HG02885 (cell line): ENCODE measurements around the gene SPANXN5.
"Not testable (repeated sequence)": the region's sequence is repeated elsewhere in the genome, so short reads cannot be mapped to it uniquely, and the experiment has no call there.

Experiments used
- ATAC-seq: cut with Tn5 transposase; IDR thresholded peaks from one replicate; pipeline ENCODE4 v1.9.1; 2021; ENCODE audit warnings: mild to moderate bottlenecking; ENCODE audit not compliant: unreplicated experiment, poor library complexity

The SPANXN5 gene, protein sequence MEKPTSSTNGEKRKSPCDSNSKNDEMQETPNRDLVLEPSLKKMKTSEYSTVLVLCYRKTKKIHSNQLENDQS

DNA sequence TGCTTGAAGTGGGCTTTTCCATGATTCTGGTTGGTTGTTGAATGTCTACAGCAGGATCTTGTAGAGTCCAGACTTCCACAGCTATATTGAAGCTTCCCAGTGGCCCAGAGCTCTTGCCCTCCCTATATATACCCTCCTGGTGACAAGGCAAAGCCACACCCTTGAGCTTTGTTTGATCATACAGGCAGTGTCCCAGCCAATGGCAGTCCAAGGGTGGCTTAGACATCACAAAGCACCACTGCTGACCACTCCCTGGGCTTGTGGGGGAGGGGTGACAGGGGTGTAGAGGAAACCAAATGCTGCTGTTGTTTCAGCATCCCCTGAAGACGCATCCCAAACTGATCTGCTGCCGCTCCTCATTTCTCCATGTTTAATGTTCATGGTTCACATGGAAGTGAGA lies at the start of gene SPANXN5:
Gene SPANXN5 (minus strand): TSS at position 101 of the 400 bp plus-strand sequence. CDS start 79 bp downstream, at position 22.
- ATAC-seq = not testable (repeated sequence)

DNA sequence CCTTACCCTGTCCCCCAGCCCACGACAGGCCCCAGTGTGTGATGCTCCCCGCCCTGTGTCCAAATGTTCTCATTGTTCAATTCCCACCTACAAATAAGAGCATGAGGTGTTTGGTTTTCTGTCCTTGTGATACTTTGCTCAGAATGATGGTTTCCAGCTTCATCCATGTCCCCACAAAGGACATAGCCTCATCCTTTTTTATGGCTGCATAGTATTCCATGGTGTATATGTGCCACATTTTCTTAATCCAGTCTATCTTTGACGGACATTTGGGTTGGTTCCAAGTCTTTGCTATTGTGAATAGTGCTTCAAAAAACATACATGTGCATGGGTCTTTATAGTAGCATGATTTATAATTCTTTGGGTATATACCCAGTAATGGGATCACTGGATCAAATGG lies 46.4 kb upstream of the SPANXN5 start:
- ATAC-seq = not testable (repeated sequence)

DNA sequence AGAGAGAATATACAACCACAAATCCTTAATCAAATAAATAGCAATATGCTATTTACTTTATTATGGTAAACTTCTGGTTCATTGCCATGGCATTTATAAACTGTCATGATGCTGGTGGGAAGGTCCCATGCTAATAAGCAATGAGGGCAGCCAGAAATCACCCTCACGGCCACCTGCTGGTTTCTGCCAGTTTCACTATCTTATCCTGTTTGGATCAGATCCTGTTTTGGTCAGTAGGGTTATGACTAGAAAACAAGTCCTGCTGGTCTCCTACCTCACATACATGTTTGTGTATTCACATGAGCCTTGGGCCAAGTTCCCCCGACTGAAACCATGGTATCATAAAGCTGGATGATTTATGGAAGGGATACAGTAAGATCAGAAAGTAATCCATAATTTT lies 41.9 kb upstream of the SPANXN5 start:
- no peak for ATAC-seq

DNA sequence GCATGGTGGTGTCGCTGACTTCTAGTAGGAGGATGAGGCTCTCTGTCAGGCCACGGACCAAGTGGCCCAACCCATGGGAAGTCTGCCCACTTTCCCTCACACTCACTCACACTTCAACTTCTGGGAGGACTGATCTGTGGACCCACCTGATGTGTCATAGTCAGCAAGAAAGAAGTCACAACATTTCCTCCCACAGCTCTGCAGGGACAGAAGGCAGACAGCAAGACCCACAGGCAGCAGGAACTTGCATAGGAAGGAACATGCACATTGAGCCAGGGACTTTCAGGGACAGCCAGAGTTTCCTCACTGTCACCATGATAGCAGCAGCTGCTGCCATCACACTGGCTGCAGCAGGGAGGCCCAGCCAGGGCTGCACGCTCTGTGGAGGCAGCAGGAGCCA lies 33.3 kb upstream of the SPANXN5 start:
- ATAC-seq = no peak

DNA sequence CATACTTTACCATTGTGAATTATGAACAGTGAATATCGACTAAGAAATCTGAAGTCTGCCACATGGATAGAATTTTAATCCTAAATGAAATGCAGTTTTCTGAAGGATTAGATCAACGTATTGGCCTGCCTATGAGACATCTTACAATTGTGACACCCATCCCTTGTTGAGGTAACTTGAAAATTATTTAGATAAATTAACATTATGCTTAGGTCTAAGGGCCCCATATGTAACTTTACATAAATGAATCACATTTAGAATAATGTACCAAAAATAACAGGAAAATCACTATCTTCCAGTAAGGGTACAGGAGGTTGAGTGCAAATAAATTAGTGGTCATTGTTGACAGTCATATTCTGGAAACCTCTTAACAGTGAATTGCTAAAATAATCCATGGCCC lies 27.4 kb upstream of the SPANXN5 start:
- ATAC-seq = no peak

DNA sequence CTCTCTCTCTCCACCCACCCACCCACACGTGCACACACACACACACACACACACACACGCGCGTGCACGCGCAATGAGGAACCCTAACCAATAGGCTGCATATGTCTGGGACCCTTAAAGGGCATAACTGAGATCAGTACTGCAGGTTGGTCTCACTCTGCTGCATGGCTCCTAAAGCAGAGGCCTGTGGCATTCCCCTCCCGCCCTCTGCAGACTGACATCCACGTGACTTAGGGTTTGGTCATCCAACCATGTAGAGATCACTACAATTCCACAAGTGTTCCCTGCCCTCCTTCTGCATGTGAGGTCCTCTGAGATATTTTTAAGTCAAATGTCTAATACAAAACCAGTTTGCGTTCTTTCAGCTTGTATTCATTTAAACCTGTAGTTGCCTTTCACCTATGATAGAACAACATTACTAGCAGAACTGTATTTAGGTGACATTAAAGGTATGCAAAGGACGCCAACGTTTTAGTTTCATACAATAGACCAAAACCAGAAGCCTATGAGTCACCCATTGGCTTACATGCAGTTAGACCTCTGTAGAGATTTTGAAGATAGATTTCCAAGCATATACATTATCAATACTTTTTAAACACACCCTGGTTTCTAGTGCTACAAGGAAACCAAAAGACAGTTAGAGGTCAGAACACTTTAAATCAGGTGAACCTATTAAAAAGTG lies 24.0 kb upstream of the SPANXN5 start:
- no peak for ATAC-seq

DNA sequence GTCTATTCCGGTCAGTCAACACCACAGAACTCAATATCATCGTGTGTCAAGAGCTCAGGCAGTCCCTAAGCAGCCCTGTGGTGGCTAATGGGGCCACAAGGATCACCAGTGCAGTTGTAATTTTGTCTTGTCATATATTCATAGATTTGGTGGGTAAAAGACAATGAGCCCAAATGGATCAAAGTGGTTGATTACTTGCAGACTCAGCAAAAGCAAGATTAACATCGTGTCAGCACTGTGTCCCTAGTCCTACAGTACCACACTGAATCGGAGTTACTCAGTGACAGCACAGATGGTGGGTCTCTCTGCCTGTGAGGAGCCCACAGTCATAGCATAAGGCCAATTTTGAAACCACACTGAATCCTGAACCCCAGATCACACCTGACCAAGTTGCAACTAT lies 22.6 kb upstream of the SPANXN5 start:
- ATAC-seq = no peak

DNA sequence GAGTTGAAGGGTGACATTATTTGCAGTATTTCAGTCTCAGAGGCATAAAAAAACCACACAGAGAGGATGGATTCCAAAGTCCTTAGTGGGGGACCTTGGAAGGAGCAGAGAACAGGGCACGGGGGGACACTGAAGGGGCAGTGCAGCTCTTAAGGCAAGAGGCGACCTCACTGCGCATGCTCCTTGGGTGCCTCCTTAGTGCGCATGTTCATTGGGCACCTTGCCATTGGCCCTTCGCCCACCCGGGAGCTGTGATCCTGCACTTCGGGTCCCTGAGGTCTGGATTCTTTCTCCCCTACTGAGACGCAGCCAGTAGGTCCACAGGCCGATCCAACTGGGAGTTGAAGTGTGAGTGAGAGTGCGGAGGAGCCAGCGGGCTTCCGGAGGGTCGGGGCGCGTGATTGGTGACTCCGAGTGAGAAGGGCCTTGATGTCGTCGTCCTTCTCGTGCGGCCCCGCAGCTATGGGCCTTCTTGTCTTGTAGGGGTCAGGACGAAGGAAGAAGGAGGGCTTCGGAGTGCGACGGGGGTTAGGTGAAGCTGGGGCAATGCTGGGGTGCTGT lies 13.9 kb upstream of the SPANXN5 start, which contains the start of gene XAGE5:
Gene XAGE5 (plus strand): TSS at position 223 of the 561 bp plus-strand sequence. CDS start 1,280 bp downstream, outside the sequence.
- ATAC-seq = no peak

DNA sequence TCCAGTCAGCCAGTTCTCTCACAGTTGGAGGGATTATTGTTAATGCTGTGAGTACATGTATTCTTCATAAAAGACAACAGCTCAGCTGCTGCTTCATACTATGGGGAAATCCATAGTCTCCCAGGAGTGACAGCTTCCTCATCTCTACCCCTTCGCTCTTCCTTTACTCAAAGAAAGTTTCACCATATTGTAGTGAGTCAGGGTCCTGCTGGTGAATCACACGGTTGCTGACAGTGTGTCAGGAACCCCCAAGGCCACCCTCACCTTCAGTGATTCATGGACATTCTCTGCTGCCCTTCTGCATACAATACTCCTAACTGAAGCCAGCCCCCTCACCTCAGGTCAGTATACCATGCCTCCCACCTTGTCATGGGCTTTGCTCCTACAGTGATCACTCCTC lies 7.6 kb upstream of the SPANXN5 start:
- ATAC-seq = not testable (repeated sequence)

DNA sequence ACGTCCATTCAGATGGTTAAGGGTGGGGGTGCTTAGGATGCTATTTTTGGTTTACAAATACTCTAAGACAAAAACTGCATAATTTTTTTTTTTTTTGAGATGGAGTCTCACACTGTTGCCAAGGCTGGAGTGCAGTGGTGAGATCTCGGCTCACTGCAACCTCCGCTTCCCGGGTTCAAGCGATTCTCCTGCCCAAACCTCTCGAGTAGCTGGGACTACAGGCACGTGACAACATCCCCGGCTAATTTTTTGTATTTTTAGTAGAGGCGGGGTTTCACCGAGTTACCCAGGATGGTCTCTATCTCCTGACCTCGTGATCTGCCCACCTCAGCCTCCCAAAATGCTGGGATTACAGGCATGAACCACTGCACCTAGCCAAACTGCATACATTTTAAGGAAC lies 23.7 kb downstream of the SPANXN5 start:
- ATAC-seq = not testable (repeated sequence)

DNA sequence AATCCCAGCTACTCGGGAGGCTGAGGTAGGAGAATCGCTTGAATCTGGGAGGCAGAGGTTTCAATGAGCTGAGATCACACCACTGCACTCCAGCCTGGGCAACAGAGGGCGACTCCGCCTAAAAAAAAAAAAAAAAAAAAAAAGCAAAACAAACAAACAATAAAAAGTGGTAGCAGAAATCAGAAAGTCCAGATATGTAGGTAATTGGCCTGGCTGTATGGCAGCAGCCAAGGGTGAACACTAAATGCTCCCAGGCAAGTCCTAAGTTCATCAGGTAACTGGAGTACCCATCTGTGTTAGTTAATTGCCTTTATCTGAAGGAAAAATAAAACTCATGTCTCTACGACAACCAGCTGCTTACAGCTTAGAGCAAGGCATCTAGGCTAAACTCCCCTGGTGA lies 31.2 kb downstream of the SPANXN5 start:
- not testable (repeated sequence) for ATAC-seq

DNA sequence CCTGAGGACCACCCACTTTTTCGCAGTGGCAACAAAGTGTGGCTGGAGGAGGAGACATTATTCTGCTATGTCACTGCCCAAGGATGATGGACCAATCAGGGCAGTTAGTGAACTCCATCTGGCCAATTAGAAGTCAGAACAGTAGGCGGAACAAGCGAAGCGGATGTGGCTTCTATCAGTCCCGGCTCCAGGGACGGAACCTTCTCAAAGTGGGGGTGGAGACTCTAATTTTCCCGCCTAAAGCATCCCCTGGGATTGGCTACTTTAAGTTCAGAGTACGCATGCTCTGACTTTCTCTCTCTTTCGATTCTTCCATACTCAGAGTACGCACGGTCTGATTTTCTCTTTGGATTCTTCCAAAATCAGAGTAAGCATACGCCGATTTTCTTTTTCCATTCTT lies 46.3 kb downstream of the SPANXN5 start, which contains the start of gene SSX2B:
Gene SSX2B (plus strand): TSS at position 301 of the 400 bp plus-strand sequence. CDS start 1,429 bp downstream, outside the sequence.
- not testable (repeated sequence) for ATAC-seq
